OCI-LY3 (cell line): ENCODE results near the gene PKHD1.

ENCODE experiments used
- CTCF ChIP-seq: fragments of 200-600, 300-600 bp; sonication (generic); IDR thresholded peaks from 2 replicates; pipeline ENCODE4 v1.5.1; 2014; ENCODE audit warnings: antibody characterized with exemption, low read length, low read depth
- EZH2phosphoT487 ChIP-seq: fragments of 200-600 bp; shearing (Covaris generic); IDR thresholded peaks from 2 replicates; pipeline ENCODE4 v1.6.1; 2018; ENCODE audit warnings: antibody characterized with exemption, mixed run types, low read depth

DNA sequence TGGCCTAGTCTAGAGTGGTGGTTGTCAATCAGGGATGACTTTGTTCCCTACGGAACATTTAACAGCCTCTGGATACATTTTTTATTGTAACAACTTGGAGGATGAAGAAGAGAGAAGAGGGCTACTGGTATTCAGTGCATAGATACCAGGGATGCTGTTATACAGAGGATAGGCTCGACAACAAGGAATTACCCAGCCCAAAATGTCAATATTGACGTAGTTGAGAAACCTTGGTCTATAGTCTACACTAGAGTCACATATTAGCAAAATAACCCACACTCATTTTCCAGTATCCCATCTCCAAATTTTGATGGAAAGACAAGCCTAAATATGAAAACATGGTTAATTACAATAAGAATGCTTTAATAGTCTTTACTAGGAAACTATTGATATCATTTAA lies 195.1 kb downstream of the PKHD1 start:
- TF ChIP-seq CTCF (no peak), EZH2phosphoT487 (no peak)
